Sigmoid colon (tissue), 7 donors: ENCODE results near the gene TBX18. TPM values are rescaled to one million over a fixed set of nuclear protein-coding genes. Genes with fewer than 3 reads are reported as not detected.

Source experiments
- DNase-seq: peaks from one replicate; pipeline ENCODE4 v3.0.0-alpha.2; 2019
- H3K27ac ChIP-seq, 4 donors: fragments of 200-600 bp; sonication (generic); one replicate each; pipeline ENCODE4 v1.5.1; 2016 to 2019; ENCODE audit warnings: mild to moderate bottlenecking in 1 of 4
- H3K27me3 ChIP-seq, 3 donors: fragments of 200-600 bp; sonication (generic); one replicate each; pipeline ENCODE4 v1.5.1; 2019; ENCODE audit warnings: mild to moderate bottlenecking in 1 of 3
- H3K36me3 ChIP-seq, 4 donors: fragments of 200-600 bp; sonication (generic); one replicate each; pipeline ENCODE4 v1.5.1; 2016 to 2019
- H3K4me1 ChIP-seq, 4 donors: fragments of 200-600 bp; sonication (generic); one replicate each; pipeline ENCODE4 v1.5.1; 2017 to 2019
- H3K4me3 ChIP-seq, 4 donors: fragments of 200-600 bp; sonication (generic); one replicate each; pipeline ENCODE4 v1.5.1; 2017 to 2019; ENCODE audit warnings: mild to moderate bottlenecking in 2 of 4, moderate library complexity in 1 of 4
- H3K9me3 ChIP-seq, 4 donors: fragments of 200-600 bp in 3 of 4; sonication (generic) in 3 of 4; one replicate each; pipeline versions ENCODE4 v1.5.1 to v1.6.1; 2013 to 2019
- CTCF ChIP-seq, 4 experiments: fragments of 450-650 bp in 3 of 4; fragments of 200-600 bp in 1 of 4; IDR thresholded peaks; one replicate each; pipeline ENCODE4 v1.5.1; 2016 to 2019; ENCODE audit warnings: antibody characterized with exemption in 4 of 4, mild to moderate bottlenecking in 3 of 4, moderate library complexity in 2 of 4
- EP300 ChIP-seq, 4 donors: sonication (generic); formaldehyde crosslinking; IDR thresholded peaks; one replicate each; pipeline ENCODE4 v1.6.1; 2017; ENCODE audit warnings: antibody characterized with exemption in 4 of 4
- POLR2A ChIP-seq, 2 donors: fragments of 450-650 bp; IDR thresholded peaks; one replicate each; pipeline ENCODE4 v1.6.1; 2016; ENCODE audit warnings: antibody characterized with exemption in 2 of 2, mild to moderate bottlenecking in 2 of 2, moderate library complexity in 2 of 2
- POLR2AphosphoS5 ChIP-seq, 4 donors: sonication (generic); formaldehyde crosslinking; IDR thresholded peaks; one replicate each; pipeline ENCODE4 v1.6.1; 2017; ENCODE audit warnings: antibody characterized with exemption in 4 of 4
- whole genome bisulfite sequencing, 2 donors: extraction: QIAGEN DNeasy Blood & Tissue Kit; methylation state at CpG; one replicate each; pipeline ENCODE4 v1.1.7; 2013; 5-methylcytosine and 5-hydroxymethylcytosine counted together
- intact Hi-C: fragments of 100-400 bp; cut with DNase I; formaldehyde crosslinking; loops from one replicate; pipeline ENCODE4 v1.15.1; 2023
- polyA plus RNA-seq, 3 donors: library from polyadenylated mRNA; stranded (reverse); fragments of 200-250 nt; gene quantifications; one replicate each; pipeline ENCODE4 v1.2.3, GENCODE V29; 2013
- total RNA-seq, 4 donors: library from RNA; depleted of rRNA; stranded (reverse); fragments of >200 nt; gene quantifications; one replicate each; pipeline ENCODE4 v1.1.0, GENCODE V29; 2016
- donor health status: healthy with polysubstance abuse.
- donor health status: Bipolar disorder and iron deficiency.
- donor health status: healthy.

Gene TBX18
- total and polyA plus RNA-seq, 7 donors, result under 0.01 to 4.6 (median 0.49) TPM

- no peaks in the 10 kb centered on the region for H3K27me3 ChIP-seq
- H3K36me3 ChIP-seq, result no peaks in the 10 kb centered on the region
- WGBS, 2 donors, result 85 to 87% methylated on average over 5 of the region's 5 CpGs
- H3K4me3 ChIP-seq, result no peak overlapping the region
- H3K27ac ChIP-seq, result no peak overlapping the region
- intact Hi-C loops, result no loop called here
- DNase-seq, result no peak
- TF ChIP-seq CTCF (IDR thresholded peaks at IDR 0.05) (no peak), EP300 (IDR thresholded peaks at IDR 0.05) (no peak), POLR2AphosphoS5 (IDR thresholded peaks at IDR 0.05) (no peak), POLR2A (IDR thresholded peaks at IDR 0.05) (no peak)
- H3K4me1 ChIP-seq, result no peaks in the 10 kb centered on the region
- no peaks in the 10 kb centered on the region for H3K9me3 ChIP-seq
Observed at GRCh38 chr6:84667252-84668213, 96.9 kb downstream of the TBX18 start.

GRCh38 chr6:84665401-84665800 lies 99.0 kb downstream of the TBX18 start:
- Histone ChIP-seq H3K4me3 (no peak overlapping the region), H3K36me3 (no peaks in the 10 kb centered on the region), H3K27me3 (no peaks in the 10 kb centered on the region), H3K9me3 (no peaks in the 10 kb centered on the region), H3K4me1 (no peaks in the 10 kb centered on the region), H3K27ac (no peak overlapping the region)
- WGBS, 2 donors, result 84 to 88% methylated on average over 4 of the region's 4 CpGs
- intact Hi-C loops, result no loop called here
- no peak for TF ChIP-seq EP300 (IDR thresholded peaks at IDR 0.05)
- no peak for TF ChIP-seq CTCF (IDR thresholded peaks at IDR 0.05)
- no peak for TF ChIP-seq POLR2AphosphoS5 (IDR thresholded peaks at IDR 0.05)
- no peak for TF ChIP-seq POLR2A (IDR thresholded peaks at IDR 0.05)
- no peak for DNase-seq

- Histone ChIP-seq H3K4me1 (no peaks in the 10 kb centered on the region), H3K4me3 (no peak overlapping the region), H3K9me3 (no peaks in the 10 kb centered on the region), H3K36me3 (no peaks in the 10 kb centered on the region), H3K27me3 (no peaks in the 10 kb centered on the region), H3K27ac (no peak overlapping the region)
- 17 to 56% methylated on average over 2 of the region's 2 CpGs for WGBS, 2 donors
- DNase-seq, result no peak
- no peak for TF ChIP-seq POLR2AphosphoS5 (IDR thresholded peaks at IDR 0.05)
- TF ChIP-seq POLR2A (IDR thresholded peaks at IDR 0.05), result no peak
- TF ChIP-seq EP300 (IDR thresholded peaks at IDR 0.05), result no peak
- no peak for TF ChIP-seq CTCF (IDR thresholded peaks at IDR 0.05)
- intact Hi-C loops, result no loop called here
Observed at GRCh38 chr6:84663866-84664265, 100.5 kb downstream of the TBX18 start.

- no peaks in the 10 kb centered on the region for H3K9me3 ChIP-seq
- 81 to 82% methylated on average over 2 of the region's 2 CpGs for WGBS, 2 donors
- H3K4me3 ChIP-seq, result no peak overlapping the region
- no peaks in the 10 kb centered on the region for H3K36me3 ChIP-seq
- no peak overlapping the region for H3K27ac ChIP-seq
- intact Hi-C loops, result no loop called here
- no peak for DNase-seq
- no peaks in the 10 kb centered on the region for H3K27me3 ChIP-seq
- no peaks in the 10 kb centered on the region for H3K4me1 ChIP-seq
- TF ChIP-seq EP300 (IDR thresholded peaks at IDR 0.05) (no peak), POLR2AphosphoS5 (IDR thresholded peaks at IDR 0.05) (no peak), POLR2A (IDR thresholded peaks at IDR 0.05) (no peak), CTCF (IDR thresholded peaks at IDR 0.05) (no peak)
Observed at GRCh38 chr6:84657486-84657885, 106.9 kb downstream of the TBX18 start.
